ENCODE results near the gene CKS2.

CKS2 gene

GRCh38 chr9:89361031-89361430 lies 50.0 kb downstream of the CKS2 start:
- no peak overlapping the region for H3K4me3 ChIP-seq (ENCODE audit: low read depth, low read length)
- CTCF ChIA-PET, result interaction anchor here (1.1 kb wide), 1 partner anchor 43 kb away, joined by 3 read pairs; the partner anchor contains the start of gene SECISBP2
- no peak for TF ChIP-seq CTCF (IDR thresholded peaks at IDR 0.05; ENCODE audit: insufficient read depth, low read length, missing control alignments)
- no peak for DNase-seq (ENCODE audit: low read depth, low spot score)
- POLR2A ChIA-PET, result no interaction called here

DNA sequence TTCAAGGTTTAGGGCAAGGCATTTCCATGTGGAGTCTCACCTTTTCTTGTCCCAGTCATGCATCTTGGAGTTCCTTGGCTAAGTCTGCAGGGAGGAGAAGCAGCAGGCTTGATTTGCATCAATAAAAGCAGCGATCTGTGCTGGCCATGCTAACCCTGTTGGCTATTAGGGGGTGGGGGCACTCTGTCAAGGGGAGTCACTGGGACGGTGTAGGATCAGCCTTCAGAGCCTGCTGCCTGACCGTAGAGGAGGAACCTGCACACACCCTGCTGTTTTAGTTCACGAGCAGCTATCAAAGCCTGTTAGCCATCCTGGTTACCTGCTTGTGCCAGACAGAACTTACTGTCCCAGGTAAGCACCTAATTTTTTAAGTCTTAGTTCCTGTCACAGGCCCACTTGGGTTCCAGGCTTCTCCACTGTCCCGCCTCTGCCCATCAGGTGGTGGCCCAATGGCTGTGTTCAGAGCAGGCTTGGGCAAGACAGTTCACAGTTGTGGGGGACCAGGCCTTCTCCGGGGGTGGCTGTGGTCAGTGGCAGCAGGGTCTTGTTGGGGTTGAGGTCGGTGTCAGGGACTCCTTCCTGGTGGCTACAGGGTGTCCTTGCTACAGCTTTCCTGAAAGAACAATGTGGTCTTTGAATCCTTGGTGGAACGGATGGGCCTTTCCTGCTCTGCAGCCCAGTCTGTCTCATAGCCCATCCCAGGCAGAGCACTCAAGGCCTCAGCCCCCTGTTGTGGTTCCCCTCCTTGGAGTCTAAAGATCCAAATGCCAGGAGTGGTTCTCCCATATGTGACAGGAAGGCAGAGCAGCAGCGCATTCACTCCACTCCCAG lies 51.0 kb downstream of the CKS2 start:
- no peak overlapping the region for H3K4me3 ChIP-seq (ENCODE audit: low read depth, low read length)
- no peak for DNase-seq (ENCODE audit: low read depth, low spot score)
- ChIA-PET POLR2A (no interaction called here), CTCF (no interaction called here)
- TF ChIP-seq CTCF (IDR thresholded peaks at IDR 0.05; ENCODE audit: insufficient read depth, low read length, missing control alignments), result no peak

- no peak for DNase-seq (ENCODE audit: low read depth, low spot score)
- CTCF ChIA-PET, result no interaction called here
- TF ChIP-seq CTCF (IDR thresholded peaks at IDR 0.05; ENCODE audit: insufficient read depth, low read length, missing control alignments), result no peak
Measured at GRCh38 chr9:89362647-89363310, 51.8 kb downstream of the CKS2 start.

GRCh38 chr9:89363311-89363670 lies 52.3 kb downstream of the CKS2 start:
- DNase-seq (ENCODE audit: low read depth, low spot score), result no peak
- no peak overlapping the region for H3K4me3 ChIP-seq (ENCODE audit: low read depth, low read length)
- ChIA-PET POLR2A (no interaction called here), CTCF (no interaction called here)
- TF ChIP-seq CTCF (IDR thresholded peaks at IDR 0.05; ENCODE audit: insufficient read depth, low read length, missing control alignments), result no peak

More at GRCh38 chr9:89362647-89363310, 51.8 kb downstream of the CKS2 start:
- H3K4me3 ChIP-seq (ENCODE audit: low read depth, low read length), result no peak overlapping the region
- POLR2A ChIA-PET, result no interaction called here

- H3K4me3 ChIP-seq (ENCODE audit: low read depth, low read length), result no peak overlapping the region
- no peak for TF ChIP-seq CTCF (IDR thresholded peaks at IDR 0.05; ENCODE audit: insufficient read depth, low read length, missing control alignments)
- ChIA-PET POLR2A (no interaction called here), CTCF (no interaction called here)
- no peak for DNase-seq (ENCODE audit: low read depth, low spot score)
Measured at GRCh38 chr9:89363921-89364665, 53.1 kb downstream of the CKS2 start.

Data from AG04449 (cell line).